Peyer's patch (tissue), 4 donors: Measurements from ENCODE around the gene MLH1.

Source experiments
- POLR2A ChIP-seq, 2 donors: fragments of 450-650 bp; IDR thresholded peaks; one replicate each; pipeline ENCODE4 v1.5.1; 2017; ENCODE audit warnings: antibody characterized with exemption in 2 of 2, mild to moderate bottlenecking in 2 of 2, moderate library complexity in 2 of 2
- TF ChIP-seq, protein P1 (sequence below), 6 experiments: fragments of 450-650 bp in 4 of 6; fragments of 200-600 bp in 2 of 6; sonication (generic) in 1 of 6; IDR thresholded peaks; one replicate each; pipeline ENCODE4 v1.5.1; 2017 to 2019; ENCODE audit warnings: antibody characterized with exemption in 6 of 6, mild to moderate bottlenecking in 3 of 6, moderate library complexity in 1 of 6

- TF ChIP-seq, protein P1, sequence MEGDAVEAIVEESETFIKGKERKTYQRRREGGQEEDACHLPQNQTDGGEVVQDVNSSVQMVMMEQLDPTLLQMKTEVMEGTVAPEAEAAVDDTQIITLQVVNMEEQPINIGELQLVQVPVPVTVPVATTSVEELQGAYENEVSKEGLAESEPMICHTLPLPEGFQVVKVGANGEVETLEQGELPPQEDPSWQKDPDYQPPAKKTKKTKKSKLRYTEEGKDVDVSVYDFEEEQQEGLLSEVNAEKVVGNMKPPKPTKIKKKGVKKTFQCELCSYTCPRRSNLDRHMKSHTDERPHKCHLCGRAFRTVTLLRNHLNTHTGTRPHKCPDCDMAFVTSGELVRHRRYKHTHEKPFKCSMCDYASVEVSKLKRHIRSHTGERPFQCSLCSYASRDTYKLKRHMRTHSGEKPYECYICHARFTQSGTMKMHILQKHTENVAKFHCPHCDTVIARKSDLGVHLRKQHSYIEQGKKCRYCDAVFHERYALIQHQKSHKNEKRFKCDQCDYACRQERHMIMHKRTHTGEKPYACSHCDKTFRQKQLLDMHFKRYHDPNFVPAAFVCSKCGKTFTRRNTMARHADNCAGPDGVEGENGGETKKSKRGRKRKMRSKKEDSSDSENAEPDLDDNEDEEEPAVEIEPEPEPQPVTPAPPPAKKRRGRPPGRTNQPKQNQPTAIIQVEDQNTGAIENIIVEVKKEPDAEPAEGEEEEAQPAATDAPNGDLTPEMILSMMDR (IDR thresholded peaks at IDR 0.05) = no peak
- no peak for TF ChIP-seq POLR2A (IDR thresholded peaks at IDR 0.05)
Measured at GRCh38 chr3:37100411-37100810, 107.1 kb downstream of the MLH1 start.
